NCI-H69 (cell line): ENCODE results near the gene ABL2.
A peak's percentile ranks its signal among the peaks of the same experiment; 100 is the strongest.

Source experiments
- DNase-seq: peaks from one replicate; lab custom pipeline; 2025; lab: John Stamatoyannopoulos, UW

The ABL2 gene

GRCh38 chr1:179092896-179093461 lies 136.5 kb downstream of the ABL2 start:
- DNase-seq, result no peak

GRCh38 chr1:179091691-179092165 lies 137.7 kb downstream of the ABL2 start:
- DNase-seq, result peak; percentile 86

- DNase-seq, result no peak
Measured at GRCh38 chr1:179090923-179091322, 138.6 kb downstream of the ABL2 start.

- peak; percentile 52 for DNase-seq
Measured at GRCh38 chr1:179090522-179090921, 139.0 kb downstream of the ABL2 start.

- DNase-seq, result no peak
Measured at GRCh38 chr1:179089827-179090482, 139.5 kb downstream of the ABL2 start.

GRCh38 chr1:179087665-179088064 lies 141.8 kb downstream of the ABL2 start:
- peak; percentile 43 for DNase-seq

- DNase-seq, result no peak
Measured at GRCh38 chr1:179083533-179083932, 145.9 kb downstream of the ABL2 start.

- peak; percentile 59 for DNase-seq
Measured at GRCh38 chr1:179082999-179083335, 146.5 kb downstream of the ABL2 start.

GRCh38 chr1:179082333-179082998 lies 147.0 kb downstream of the ABL2 start:
- peak; percentile 69 for DNase-seq

- peak; percentile 96 for DNase-seq
Measured at GRCh38 chr1:179081687-179082332, 147.7 kb downstream of the ABL2 start, which contains the start of gene TOR3A. TSS of gene TOR3A (plus strand) at chr1:179082070. CDS start at chr1:179082129, 59 bp downstream.

- DNase-seq, result no peak
Measured at GRCh38 chr1:179080866-179081686, 148.4 kb downstream of the ABL2 start.

GRCh38 chr1:179079113-179079761 lies 150.2 kb downstream of the ABL2 start:
- DNase-seq, result peak; percentile 84

GRCh38 chr1:179077396-179077795 lies 152.1 kb downstream of the ABL2 start:
- DNase-seq, result no peak

- peak; percentile 30 for DNase-seq
Measured at GRCh38 chr1:179066471-179066870, 163.0 kb downstream of the ABL2 start.

GRCh38 chr1:179061360-179062282 lies 167.9 kb downstream of the ABL2 start:
- no peak for DNase-seq

GRCh38 chr1:179058487-179059483 lies 170.7 kb downstream of the ABL2 start:
- DNase-seq, result no peak

- no peak for DNase-seq
Measured at GRCh38 chr1:179055937-179056336, 173.5 kb downstream of the ABL2 start.

GRCh38 chr1:179053486-179053885 lies 176.0 kb downstream of the ABL2 start:
- no peak for DNase-seq

GRCh38 chr1:179052776-179053175 lies 176.7 kb downstream of the ABL2 start:
- DNase-seq, result no peak
